Muscle of leg (tissue), 11 donors: Measurements from ENCODE around the gene LTB4R2. TPM values are rescaled to one million over a fixed set of nuclear protein-coding genes. Genes with fewer than 3 reads are reported as not detected.
A peak's percentile ranks its signal among the peaks of the same experiment; 100 is the strongest.

Experiments
- DNase-seq: peaks from one replicate; pipeline ENCODE4 v3.0.0; 2013
- H3K27ac ChIP-seq: one replicate; pipeline ENCODE4 v1.5.1; 2013; ENCODE audit warnings: mild to moderate bottlenecking, low read length, control low read depth
- H3K27me3 ChIP-seq: one replicate; pipeline ENCODE4 v1.6.1; 2013; ENCODE audit warnings: low read length; ENCODE audit not compliant: control insufficient read depth, insufficient read depth
- H3K36me3 ChIP-seq: one replicate; pipeline ENCODE4 v1.6.1; 2013; ENCODE audit warnings: low read length; ENCODE audit not compliant: control insufficient read depth, insufficient read depth
- H3K4me1 ChIP-seq: one replicate; pipeline ENCODE4 v1.6.1; 2013; ENCODE audit warnings: low read length; ENCODE audit not compliant: control insufficient read depth, insufficient read depth
- H3K4me3 ChIP-seq: one replicate; pipeline ENCODE4 v1.5.1; 2013; ENCODE audit warnings: low read length, control low read depth
- H3K9me3 ChIP-seq: replicated peaks from 2 replicates; pipeline ENCODE4 v1.6.1; 2013; ENCODE audit warnings: low read depth, low read length; ENCODE audit not compliant: control insufficient read depth
- WGBS: methylation state at CpG from one replicate; pipeline ENCODE4 v1.1.5; 2013; ENCODE audit warnings: missing lambda C conversion rate; ENCODE audit not compliant: insufficient coverage; 5-methylcytosine and 5-hydroxymethylcytosine counted together
- polyA plus RNA-seq, 8 donors: library from polyadenylated mRNA; unstranded; fragments of 120-200 nt; gene quantifications; one replicate each; pipeline versions ENCODE4 v1.2.1 to v1.2.3, GENCODE V29; 2013; ENCODE audit warnings: inconsistent platforms in 1 of 8, low replicate concordance in 1 of 8; ENCODE audit not compliant: insufficient read length in 8 of 8, insufficient read depth in 1 of 8
- total RNA-seq: library from RNA; stranded (reverse); fragments of 120-200 nt; gene quantifications from one replicate; pipeline ENCODE4 v1.2.4, GENCODE V29; 2013

Gene LTB4R2
- total and polyA plus RNA-seq, 9 donors: 1.1 to 4.4 (median 2.7) TPM

- Histone ChIP-seq H3K9me3 (no peaks in the 10 kb centered on the region), H3K4me3 (no peak overlapping the region), H3K27me3 (no peaks in the 10 kb centered on the region), H3K36me3 (peaks cover 30% of the 10 kb centered on the region), H3K4me1 (peaks cover 20% of the 10 kb centered on the region), H3K27ac (no peak overlapping the region)
- DNase-seq: peak; percentile 81
- 67% methylated on average over 6 of the region's 12 CpGs for WGBS
Observed at GRCh38 chr14:24296341-24297157, 13.4 kb upstream of the LTB4R2 start.

GRCh38 chr14:24297190-24297964 lies 12.6 kb upstream of the LTB4R2 start:
- Histone ChIP-seq H3K4me1 (peaks cover 20% of the 10 kb centered on the region), H3K4me3 (no peak overlapping the region), H3K9me3 (no peaks in the 10 kb centered on the region), H3K36me3 (peaks cover 30% of the 10 kb centered on the region), H3K27ac (no peak overlapping the region), H3K27me3 (no peaks in the 10 kb centered on the region)
- 53% methylated on average over 5 of the region's 5 CpGs for WGBS
- no peak for DNase-seq

- Histone ChIP-seq H3K27me3 (no peaks in the 10 kb centered on the region), H3K4me3 (peak overlapping the region; percentile 97), H3K4me1 (peaks cover 20% of the 10 kb centered on the region), H3K27ac (peak overlapping the region; percentile 84), H3K36me3 (peaks cover 41% of the 10 kb centered on the region), H3K9me3 (no peaks in the 10 kb centered on the region)
- 67% methylated on average over 7 of the region's 7 CpGs for WGBS
- DNase-seq: no peak
Observed at GRCh38 chr14:24298892-24299254, 11.1 kb upstream of the LTB4R2 start.

- under 1% methylated on average over 74 of the region's 75 CpGs for WGBS
- H3K4me1 ChIP-seq: peaks cover 20% of the 10 kb centered on the region
- peak; percentile 95 for DNase-seq
- no peaks in the 10 kb centered on the region for H3K27me3 ChIP-seq
- H3K27ac ChIP-seq: peak within 1 kb of the TSS; percentile 84
- peak within 1 kb of the TSS; percentile 97 for H3K4me3 ChIP-seq
- no peaks in the 10 kb centered on the region for H3K9me3 ChIP-seq
- H3K36me3 ChIP-seq: peaks cover 48% of the 10 kb centered on the region
Observed at GRCh38 chr14:24299255-24300191, 10.4 kb upstream of the LTB4R2 start, which contains the start of the genes DHRS1 and NOP9. Gene DHRS1 (minus strand): TSS chr14:24299780. CDS start chr14:24299106, 674 bp downstream. Gene NOP9 (plus strand): TSS chr14:24299850. CDS start chr14:24299955, 105 bp downstream.

- 44% methylated on average over 12 of the region's 16 CpGs for WGBS
- Histone ChIP-seq H3K9me3 (no peaks in the 10 kb centered on the region), H3K27me3 (no peaks in the 10 kb centered on the region), H3K36me3 (peaks cover 54% of the 10 kb centered on the region), H3K4me1 (peaks cover 20% of the 10 kb centered on the region), H3K4me3 (peak overlapping the region; percentile 97), H3K27ac (peak overlapping the region; percentile 67)
- no peak for DNase-seq
Observed at GRCh38 chr14:24300326-24300980, 9.5 kb upstream of the LTB4R2 start.

GRCh38 chr14:24304019-24304387 lies 5.9 kb upstream of the LTB4R2 start:
- no peaks in the 10 kb centered on the region for H3K27me3 ChIP-seq
- H3K4me3 ChIP-seq: no peak overlapping the region
- WGBS: 98% methylated on average over 11 of the region's 11 CpGs
- H3K9me3 ChIP-seq: no peaks in the 10 kb centered on the region
- no peak overlapping the region for H3K27ac ChIP-seq
- H3K36me3 ChIP-seq: peaks cover 69% of the 10 kb centered on the region
- no peak for DNase-seq
- H3K4me1 ChIP-seq: peaks cover 15% of the 10 kb centered on the region

- no peak for DNase-seq
- Histone ChIP-seq H3K4me3 (no peak overlapping the region), H3K27ac (no peak overlapping the region), H3K4me1 (peaks cover 21% of the 10 kb centered on the region), H3K27me3 (no peaks in the 10 kb centered on the region), H3K9me3 (no peaks in the 10 kb centered on the region), H3K36me3 (peaks cover 58% of the 10 kb centered on the region)
- WGBS: 96% methylated on average over 9 of the region's 11 CpGs
Observed at GRCh38 chr14:24307156-24307574, 2.8 kb upstream of the LTB4R2 start.

GRCh38 chr14:24307575-24308341 lies 2.2 kb upstream of the LTB4R2 start, which contains the start of gene CIDEB:
Gene CIDEB (minus strand): TSS chr14:24307977. CDS start chr14:24307858, 119 bp downstream.
- H3K27me3 ChIP-seq: no peaks in the 10 kb centered on the region
- peaks cover 52% of the 10 kb centered on the region for H3K36me3 ChIP-seq
- no peak within 1 kb of the TSS for H3K27ac ChIP-seq
- H3K4me3 ChIP-seq: no peak within 1 kb of the TSS
- H3K4me1 ChIP-seq: peaks cover 27% of the 10 kb centered on the region
- peak; percentile 71 for DNase-seq
- H3K9me3 ChIP-seq: no peaks in the 10 kb centered on the region
- 75% methylated on average over 5 of the region's 6 CpGs for WGBS
